Loucy (cell line): ENCODE measurements around the gene CCDC167.

ENCODE experiments used
- H2AFZ ChIP-seq: fragments of 200-600 bp; sonication (generic); 2 replicates; pipeline ENCODE4 v1.6.0; 2016; ENCODE audit warnings: antibody characterized with exemption, mild to moderate bottlenecking, low read length, moderate library complexity
- H3F3A ChIP-seq: fragments of 200-600 bp; 2 replicates; pipeline ENCODE4 v1.6.0; 2016; ENCODE audit warnings: antibody characterized with exemption, low read depth, mild to moderate bottlenecking
- H3K27me3 ChIP-seq: fragments of 200-600 bp; sonication (generic); 2 replicates; pipeline ENCODE4 v1.6.1; 2014; ENCODE audit warnings: low read length, mild to moderate bottlenecking; ENCODE audit not compliant: insufficient read depth, poor library complexity, severe bottlenecking
- H3K36me3 ChIP-seq: fragments of 200-600 bp; sonication (generic); 2 replicates; pipeline ENCODE4 v1.6.1; 2016; ENCODE audit warnings: low read length; ENCODE audit not compliant: insufficient read depth
- H3K4me1 ChIP-seq: fragments of 200-600 bp; sonication (generic); 2 replicates; pipeline ENCODE4 v1.5.1; 2014; ENCODE audit warnings: low read length, mild to moderate bottlenecking; ENCODE audit not compliant: insufficient read depth, poor library complexity, severe bottlenecking
- H3K4me2 ChIP-seq: fragments of 200-600 bp; sonication (generic); 2 replicates; pipeline ENCODE4 v1.6.0; 2014; ENCODE audit warnings: antibody characterized with exemption, low read length, low read depth, mild to moderate bottlenecking; ENCODE audit not compliant: poor library complexity, severe bottlenecking
- H3K4me3 ChIP-seq: fragments of 200-600 bp; sonication (generic); 2 replicates; pipeline ENCODE4 v1.5.1; 2014; ENCODE audit warnings: low read length, mild to moderate bottlenecking, mixed read lengths; ENCODE audit not compliant: poor library complexity, severe bottlenecking
- H3K79me2 ChIP-seq: fragments of 200-600 bp; sonication (generic); 2 replicates; pipeline ENCODE4 v1.6.1; 2014; ENCODE audit warnings: low read length; ENCODE audit not compliant: insufficient read depth
- H3K9ac ChIP-seq: fragments of 200-600 bp; sonication (generic); 2 replicates; pipeline ENCODE4 v1.6.0; 2014; ENCODE audit warnings: mild to moderate bottlenecking, low read depth, low read length, moderate library complexity; ENCODE audit not compliant: poor library complexity, severe bottlenecking
- H3K9me2 ChIP-seq: fragments of 200-600 bp; sonication (generic); replicated peaks from 2 replicates; pipeline ENCODE4 v1.6.1; 2016; ENCODE audit warnings: low read depth, low read length, mixed read lengths
- H3K9me3 ChIP-seq: fragments of 200-600 bp; sonication (generic); 2 replicates; pipeline ENCODE4 v1.6.1; 2014; ENCODE audit warnings: mild to moderate bottlenecking, antibody characterized with exemption, low read length, low read depth; ENCODE audit not compliant: insufficient read depth
- H4K20me1 ChIP-seq: fragments of 200-600 bp; sonication (generic); 2 replicates; pipeline ENCODE4 v1.6.0; 2014; ENCODE audit warnings: antibody characterized with exemption, low read length, mild to moderate bottlenecking; ENCODE audit not compliant: insufficient read depth, poor library complexity, severe bottlenecking
- CTCF ChIP-seq: fragments of 200-600 bp; sonication (generic); conservative IDR thresholded peaks from 2 replicates; pipeline ENCODE4 v1.5.1; 2014; ENCODE audit warnings: mild to moderate bottlenecking, antibody characterized with exemption, low read length
- EZH2phosphoT487 ChIP-seq: fragments of 200-600 bp; IDR thresholded peaks from 2 replicates; pipeline ENCODE4 v1.6.1; 2018; ENCODE audit warnings: antibody characterized with exemption, mild to moderate bottlenecking, moderate library complexity, borderline replicate concordance

CCDC167 gene

GRCh38 chr6:37481711-37482605, 17.7 kb downstream of the CCDC167 start:
- Histone ChIP-seq H3K4me2 (no peak overlapping the region), H3F3A (no peaks in the 10 kb centered on the region), H3K36me3 (peaks cover 72% of the 10 kb centered on the region; the same call in 1 of the 2 replicates), H3K9me3 (no peaks in the 10 kb centered on the region), H3K9me2 (no peaks in the 10 kb centered on the region), H4K20me1 (peaks cover 4% of the 10 kb centered on the region), H3K4me3 (no peak overlapping the region), H3K4me1 (no peaks in the 10 kb centered on the region), H3K27me3 (no peaks in the 10 kb centered on the region), H3K79me2 (no peaks in the 10 kb centered on the region), H2AFZ (no peak overlapping the region), H3K9ac (no peak overlapping the region)
- no peak for TF ChIP-seq CTCF
- no peak for TF ChIP-seq EZH2phosphoT487

- Histone ChIP-seq H3K9me2 (no peaks in the 10 kb centered on the region), H4K20me1 (peaks cover 4% of the 10 kb centered on the region), H3K4me3 (no peak overlapping the region), H3K4me2 (no peak overlapping the region), H3K27me3 (no peaks in the 10 kb centered on the region), H3K9ac (no peak overlapping the region), H3K9me3 (no peaks in the 10 kb centered on the region), H3K4me1 (no peaks in the 10 kb centered on the region), H3K79me2 (no peaks in the 10 kb centered on the region), H3F3A (no peaks in the 10 kb centered on the region), H3K36me3 (peaks cover 80% of the 10 kb centered on the region; the same call in 1 of the 2 replicates), H2AFZ (no peak overlapping the region)
- TF ChIP-seq CTCF: no peak
Measured at GRCh38 chr6:37480951-37481534, 18.6 kb downstream of the CCDC167 start.

GRCh38 chr6:37480118-37480736, 19.5 kb downstream of the CCDC167 start:
- Histone ChIP-seq H3K4me2 (no peak overlapping the region), H3F3A (no peaks in the 10 kb centered on the region), H3K9ac (no peak overlapping the region)

More at GRCh38 chr6:37480118-37480736, 19.5 kb downstream of the CCDC167 start:
- H3K27me3 ChIP-seq: no peaks in the 10 kb centered on the region
- H3K4me1 ChIP-seq: no peaks in the 10 kb centered on the region
- H4K20me1 ChIP-seq: peaks cover 4% of the 10 kb centered on the region
- no peak overlapping the region for H3K4me3 ChIP-seq
- no peak for TF ChIP-seq EZH2phosphoT487
- no peak for TF ChIP-seq CTCF
- peaks cover 87% of the 10 kb centered on the region; the same call in 1 of the 2 replicates for H3K36me3 ChIP-seq
- no peak overlapping the region for H2AFZ ChIP-seq
- H3K79me2 ChIP-seq: no peaks in the 10 kb centered on the region
- H3K9me3 ChIP-seq: no peaks in the 10 kb centered on the region
- no peaks in the 10 kb centered on the region for H3K9me2 ChIP-seq
